NCI-H2029 treated with DMSO at 0.1 percent for 48 hours (cell line): ENCODE data around the gene FGF12.
"Not testable (repeated sequence)": the region's sequence is repeated elsewhere in the genome, so short reads cannot be mapped to it uniquely, and the experiment has no call there.

ENCODE experiments used
- DNase-seq: peaks from one replicate; lab custom pipeline; 2025; lab: John Stamatoyannopoulos, UW

The FGF12 gene

DNA sequence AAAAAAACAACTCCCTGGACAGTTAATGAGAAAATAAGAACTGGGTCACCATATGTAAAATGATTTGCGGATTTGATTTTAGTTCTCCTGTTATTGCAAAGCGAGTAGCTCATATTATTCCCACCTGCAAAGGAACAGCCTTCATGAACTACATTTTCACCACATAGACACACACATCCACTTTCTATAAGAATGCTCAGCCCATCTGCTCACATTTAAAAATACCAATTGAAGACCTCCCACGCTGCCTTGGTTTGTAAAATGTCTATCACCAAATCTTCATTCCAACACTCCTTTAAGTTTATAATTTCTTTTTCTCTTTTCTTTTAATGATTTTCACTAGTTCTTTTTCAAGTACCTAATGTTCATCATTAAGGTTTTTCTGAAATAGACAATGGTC, 148.6 kb downstream of the FGF12 start:
- no peak for DNase-seq

DNA sequence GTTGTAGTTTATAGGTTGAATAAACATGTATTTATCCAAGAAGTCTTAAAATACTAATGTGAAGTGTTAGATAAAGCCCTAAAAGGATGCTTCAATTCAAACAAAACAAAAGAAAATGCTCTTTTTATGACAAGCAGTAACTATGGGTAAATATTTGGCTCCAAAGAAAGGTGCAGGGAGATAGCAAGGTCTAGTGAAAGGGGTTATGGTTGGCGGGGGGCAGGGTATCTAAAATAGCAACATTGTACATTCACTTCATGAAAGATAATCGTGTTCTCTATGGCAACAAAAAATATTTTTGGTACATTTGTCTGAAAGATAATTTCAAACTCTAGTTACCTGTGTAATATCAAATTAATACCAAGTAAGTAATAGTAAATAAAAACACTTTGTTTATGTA, 149.5 kb downstream of the FGF12 start:
- DNase-seq = no peak

DNA sequence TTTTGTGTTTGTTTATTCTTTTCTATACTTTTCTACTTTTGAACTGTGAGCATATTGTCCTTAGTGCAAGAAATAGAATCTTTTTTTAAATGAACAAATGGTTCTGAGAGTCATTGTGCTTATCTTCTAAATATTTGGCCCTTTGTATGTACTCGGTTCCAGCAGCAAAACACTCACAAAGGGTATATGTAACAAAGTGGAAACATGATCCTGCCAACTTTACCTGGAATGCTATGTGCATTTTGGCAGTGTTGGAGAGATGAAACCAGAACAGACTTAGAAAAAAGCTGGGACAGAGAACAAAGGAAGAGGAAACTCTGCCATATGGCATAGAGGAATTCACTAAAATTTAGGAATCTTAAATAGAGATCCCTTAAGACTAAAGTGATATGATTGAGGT, 150.1 kb downstream of the FGF12 start:
- peak; percentile 56 for DNase-seq

DNA sequence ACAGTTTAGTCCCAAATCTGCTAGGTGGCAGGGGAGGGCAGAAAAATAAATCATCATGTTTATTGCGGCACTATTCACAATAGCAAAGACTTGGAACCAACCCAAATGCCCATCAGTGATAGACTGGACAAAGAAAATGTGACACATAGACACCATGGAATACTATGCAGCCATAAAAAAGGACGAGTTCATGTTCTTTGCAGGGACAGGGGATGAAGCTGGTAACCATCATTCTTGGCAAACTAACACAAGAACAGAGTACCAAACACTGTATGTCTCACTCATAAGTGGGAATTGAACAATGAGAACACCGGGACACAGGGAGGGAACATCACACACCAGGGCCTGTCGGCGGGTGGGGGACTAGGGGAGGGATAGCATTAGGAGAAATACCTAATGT, 150.6 kb downstream of the FGF12 start:
- DNase-seq = not testable (repeated sequence)

DNA sequence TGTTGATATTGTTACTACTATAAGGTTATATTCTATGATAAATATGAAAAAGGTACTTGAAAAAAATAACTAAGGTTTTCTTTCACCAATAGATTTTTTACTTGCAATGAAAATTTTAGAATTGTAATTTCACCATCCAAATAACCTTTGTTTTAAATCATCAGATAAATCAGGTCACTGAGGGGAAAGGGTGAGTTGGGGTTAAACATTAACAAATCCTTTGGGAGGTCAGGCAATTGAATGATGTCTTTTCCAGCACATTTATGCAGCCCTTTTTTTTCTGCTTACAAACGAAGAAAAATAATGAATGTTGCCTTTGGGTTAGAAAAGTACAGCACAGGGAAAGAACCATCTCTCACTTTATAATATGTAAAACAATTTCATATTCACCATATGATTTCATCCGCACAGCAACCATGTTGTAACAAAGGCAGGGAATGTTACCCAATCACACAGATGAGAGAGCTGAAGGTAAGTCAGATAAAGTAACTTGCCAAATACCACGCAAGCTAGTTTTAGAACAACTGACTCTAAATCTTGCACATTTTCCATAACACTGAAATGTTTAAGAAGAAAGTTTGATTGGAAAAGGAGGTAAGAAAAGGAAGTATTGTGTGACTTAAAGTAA, 151.3 kb downstream of the FGF12 start:
- no peak for DNase-seq

DNA sequence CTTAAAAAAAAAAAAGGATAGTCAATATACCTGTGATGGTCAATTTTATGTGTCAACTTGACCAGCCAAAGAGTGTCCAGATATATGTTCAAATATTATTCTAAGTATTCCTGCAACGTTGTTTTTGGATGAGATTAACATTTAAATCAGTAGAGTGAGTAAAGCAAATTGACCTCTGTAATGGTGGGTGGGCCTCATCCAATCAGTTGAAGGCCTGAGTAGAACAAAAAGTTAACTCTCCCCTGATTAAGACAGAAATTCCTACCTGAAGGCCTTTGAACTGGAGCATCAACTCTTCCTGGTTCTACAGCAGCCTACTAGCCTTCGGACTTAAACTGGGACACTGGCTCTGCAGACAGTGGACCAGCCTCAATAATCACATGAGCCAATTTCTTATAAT, 154.1 kb downstream of the FGF12 start:
- DNase-seq = no peak

DNA sequence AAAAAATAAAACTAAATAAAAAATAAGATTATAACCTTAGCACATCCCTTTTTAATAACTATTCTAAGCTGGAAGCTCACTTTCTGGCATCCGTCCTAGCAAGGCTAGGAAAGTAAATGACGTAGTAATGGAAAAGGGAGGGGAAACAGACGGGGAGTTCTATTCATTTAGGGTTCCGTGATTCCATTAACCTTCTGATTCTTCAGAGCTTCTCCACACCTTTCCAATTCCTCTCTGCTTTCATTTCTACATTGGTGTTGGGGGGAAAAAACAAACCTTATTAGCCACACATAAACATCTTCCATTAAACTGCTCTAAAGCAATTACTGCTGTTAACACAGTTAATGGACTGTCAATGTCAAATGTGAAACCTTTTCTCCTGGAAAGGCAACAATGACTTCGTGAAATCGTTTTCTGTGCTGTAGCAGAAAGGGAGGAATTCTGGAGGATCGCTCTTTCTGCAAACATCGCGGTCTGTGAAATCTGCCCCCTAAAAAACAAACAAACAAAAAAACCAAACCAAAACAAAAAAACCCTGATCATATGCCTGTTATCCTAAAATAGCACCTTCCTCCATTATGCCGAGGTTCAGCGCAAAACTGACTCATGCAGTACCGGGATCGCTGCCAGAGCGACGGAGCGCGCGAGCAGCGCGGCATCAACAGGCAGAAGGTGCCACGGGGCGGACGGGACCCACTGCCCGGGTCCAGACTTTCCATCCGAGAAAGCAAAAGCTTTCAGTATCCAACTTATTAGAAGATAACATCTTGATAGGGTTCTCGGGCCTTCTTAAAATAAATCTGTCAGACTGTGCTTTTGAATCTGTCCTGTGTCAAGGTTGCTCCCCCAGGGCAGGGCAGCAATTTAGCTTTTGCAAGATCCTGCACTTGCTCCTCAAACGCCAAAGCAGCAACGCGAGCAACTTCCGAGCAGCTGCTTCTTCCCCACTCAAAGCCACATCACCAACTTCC, 156.2 kb downstream of the FGF12 start:
- peak; percentile 61 for DNase-seq

DNA sequence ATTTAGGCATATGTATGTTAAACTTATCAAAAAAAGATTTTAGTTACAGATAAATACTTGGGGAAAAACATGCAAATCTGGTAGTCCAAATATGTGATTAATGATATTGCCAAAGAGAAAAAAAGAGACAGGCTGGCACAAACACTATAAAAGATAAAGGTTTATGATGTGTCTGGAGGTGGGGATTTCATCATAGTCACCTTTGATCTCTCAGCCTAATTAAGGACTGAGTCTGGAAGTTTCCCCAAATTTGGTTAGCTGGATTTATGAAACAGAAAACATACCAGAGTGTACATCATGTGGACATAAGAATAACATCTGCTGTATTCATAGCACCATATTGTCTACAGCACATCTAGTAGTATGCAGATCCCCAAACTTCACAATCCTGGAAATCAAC, 157.0 kb downstream of the FGF12 start:
- no peak for DNase-seq

DNA sequence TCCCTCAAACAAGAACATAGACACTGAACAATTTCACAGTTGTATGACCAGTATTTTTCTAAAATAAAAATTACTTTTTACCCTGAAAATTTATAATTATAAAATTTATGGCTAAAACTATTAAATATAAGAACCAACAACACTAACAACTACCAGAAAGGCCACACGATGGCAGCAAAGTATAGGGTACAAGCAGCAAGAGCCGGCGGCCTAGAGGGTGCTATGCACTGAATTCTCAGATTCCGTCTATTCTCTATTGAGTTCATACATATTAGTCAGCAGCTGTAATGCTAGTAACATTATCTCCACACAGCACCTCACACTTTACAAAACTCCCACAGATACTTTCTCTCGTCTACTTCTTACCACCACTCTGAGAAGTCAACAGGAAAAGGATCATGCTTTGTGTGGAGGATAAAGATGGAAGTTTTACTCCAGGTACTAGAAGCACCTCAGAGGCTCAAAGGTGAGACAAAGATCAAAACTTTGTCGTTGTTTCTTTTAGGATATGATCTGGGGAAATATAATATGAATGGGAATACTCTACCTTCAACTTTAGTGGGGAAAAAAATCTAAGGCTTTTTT, 160.5 kb downstream of the FGF12 start:
- peak; percentile 77 for DNase-seq

DNA sequence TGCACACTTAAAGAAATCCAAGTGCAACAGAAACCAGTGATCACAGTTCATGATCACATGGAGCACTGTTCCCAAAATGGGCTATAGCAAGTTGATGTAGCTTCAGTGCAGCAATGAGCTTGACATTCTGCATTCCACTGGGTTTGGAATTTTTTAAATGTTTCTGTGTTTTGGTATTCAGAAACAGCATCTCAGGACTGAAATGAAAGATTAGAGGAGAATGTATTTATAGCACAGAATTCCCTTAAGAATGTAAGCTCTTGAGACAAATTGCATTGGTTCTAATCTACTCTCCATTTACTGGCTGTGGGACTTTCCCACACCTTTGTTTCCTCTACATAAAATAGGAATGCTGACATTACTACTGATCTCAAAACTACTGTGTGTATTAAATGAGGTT, 162.7 kb downstream of the FGF12 start:
- DNase-seq = no peak

DNA sequence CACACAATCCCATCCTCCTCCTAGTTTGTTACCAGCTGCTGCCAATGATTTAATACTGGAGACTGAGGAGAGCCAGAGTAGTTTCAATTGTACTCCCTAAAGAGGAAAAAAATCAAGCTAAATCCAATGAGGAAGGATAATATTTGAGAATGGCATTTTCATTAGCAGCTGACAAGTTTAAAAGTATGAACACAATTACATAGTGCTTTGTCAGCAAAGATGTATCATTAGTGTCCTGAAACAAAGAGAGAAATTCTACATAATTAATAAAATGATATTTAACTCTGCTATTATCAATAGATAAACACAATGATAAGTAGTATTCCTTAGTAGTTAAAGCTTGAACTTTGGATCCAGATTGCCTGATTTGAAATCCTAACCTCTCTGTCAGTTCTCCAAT, 163.9 kb downstream of the FGF12 start:
- DNase-seq = no peak

DNA sequence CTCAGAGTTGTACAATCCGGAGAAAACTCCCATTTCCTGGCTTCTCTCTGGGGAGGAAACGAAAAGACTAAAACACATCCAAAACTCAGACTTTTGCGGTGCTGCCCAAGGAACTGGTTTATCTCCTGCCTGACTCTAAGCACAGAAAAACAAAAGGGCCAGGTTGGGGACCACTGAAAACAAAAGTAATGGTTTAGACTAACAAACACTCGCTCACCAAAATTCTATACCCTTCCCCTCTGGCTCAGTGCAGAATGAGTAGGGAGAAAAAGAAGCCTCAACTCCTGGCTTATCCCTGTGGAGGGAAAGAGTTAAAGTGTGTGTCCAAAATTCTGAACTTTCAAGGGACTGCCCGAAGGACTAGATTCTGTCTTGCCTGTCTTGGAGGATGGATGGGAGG, 173.6 kb downstream of the FGF12 start:
- DNase-seq = no peak

DNA sequence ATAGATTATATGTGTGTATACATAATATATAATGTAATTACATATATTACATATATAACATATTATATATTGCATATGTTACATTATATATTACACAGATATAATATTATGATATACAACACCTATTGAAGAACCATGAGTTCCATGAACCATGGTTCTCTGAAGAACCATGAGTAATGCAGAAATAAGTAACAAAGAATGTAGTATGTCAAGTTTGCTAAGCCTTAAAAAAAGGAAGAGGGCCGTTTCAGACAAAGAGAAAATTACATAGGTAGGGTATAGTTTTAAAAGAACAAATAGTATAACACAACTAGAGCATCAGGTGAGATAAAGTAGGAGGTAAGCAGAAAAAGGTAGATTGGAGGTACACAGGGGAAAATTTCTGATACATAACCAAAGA, 177.0 kb downstream of the FGF12 start:
- DNase-seq = no peak

DNA sequence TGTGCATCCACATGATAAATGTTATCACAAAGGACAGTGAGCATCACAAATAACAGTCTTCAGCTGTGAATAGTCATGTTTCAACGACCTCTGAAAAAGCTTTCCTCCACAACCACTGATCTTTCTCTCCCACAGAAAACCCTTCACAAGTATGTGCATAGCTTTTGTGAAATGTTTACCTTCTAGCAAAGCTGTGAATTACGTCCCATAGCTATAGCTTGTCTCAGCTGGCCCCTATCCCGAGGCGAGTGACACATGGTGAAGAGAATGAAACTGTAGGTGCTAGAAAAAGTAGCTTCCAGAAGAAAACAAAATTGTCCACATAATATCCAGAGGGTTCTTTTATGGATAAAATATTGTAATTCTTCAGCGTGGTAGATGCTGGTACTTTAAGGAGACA, 182.0 kb downstream of the FGF12 start:
- DNase-seq = no peak

DNA sequence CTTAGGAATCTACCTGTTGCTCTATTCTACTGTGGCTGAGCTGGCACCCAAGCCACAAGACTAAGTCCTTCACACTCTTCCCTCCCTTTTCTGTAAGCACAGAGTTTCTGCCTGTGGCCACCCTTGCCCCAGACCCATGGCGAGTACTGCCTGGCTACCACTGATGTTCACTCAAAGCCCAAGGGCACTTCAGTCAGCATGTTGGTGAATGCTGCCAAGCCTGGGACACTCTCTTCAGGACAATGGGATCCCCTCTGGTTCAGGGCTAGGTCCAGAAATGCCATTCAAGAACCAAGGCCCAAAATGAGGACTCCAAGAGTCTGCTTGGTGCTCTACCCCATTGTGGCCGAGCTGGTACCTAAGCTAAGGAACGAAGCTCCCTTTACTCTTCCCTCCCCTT, 184.2 kb downstream of the FGF12 start:
- DNase-seq = no peak

DNA sequence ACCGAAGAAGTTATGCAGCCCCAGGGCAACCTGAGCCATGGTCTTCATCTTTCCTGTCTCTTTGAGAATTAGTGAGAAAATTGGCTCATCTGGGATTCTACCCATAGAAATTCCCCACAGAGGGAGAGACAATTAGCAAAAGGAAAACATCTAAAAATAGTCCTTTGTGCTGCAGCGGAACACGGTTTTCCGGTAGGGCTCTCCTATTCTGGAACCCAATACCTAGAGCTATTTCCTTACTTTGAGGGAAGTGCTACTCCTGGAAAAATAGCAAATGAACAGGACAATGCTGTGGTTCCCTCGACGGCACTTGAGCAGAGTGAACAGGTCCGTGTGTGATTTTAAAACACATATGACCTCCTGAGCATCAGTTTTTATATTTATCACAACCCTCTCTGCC, 210.5 kb downstream of the FGF12 start:
- DNase-seq = no peak

DNA sequence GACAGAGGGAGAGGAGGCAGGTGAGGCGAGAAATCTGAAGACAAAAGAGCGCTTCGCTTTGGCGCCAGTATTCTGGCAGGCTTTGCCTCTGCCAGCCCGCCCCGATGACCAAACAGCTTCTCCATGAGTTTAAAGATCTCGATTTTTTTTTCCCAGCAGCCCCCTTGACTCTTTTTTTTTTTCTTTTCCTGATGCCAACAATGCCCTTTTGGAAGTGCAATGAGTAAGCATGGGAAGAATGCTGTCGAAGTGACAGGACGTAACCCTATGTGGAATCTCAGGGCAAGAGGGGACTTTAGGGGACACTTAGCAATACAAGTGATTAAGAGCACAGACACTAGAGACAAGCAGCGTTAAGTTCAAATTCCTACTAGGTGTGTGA, 211.7 kb downstream of the FGF12 start:
- DNase-seq = no peak

DNA sequence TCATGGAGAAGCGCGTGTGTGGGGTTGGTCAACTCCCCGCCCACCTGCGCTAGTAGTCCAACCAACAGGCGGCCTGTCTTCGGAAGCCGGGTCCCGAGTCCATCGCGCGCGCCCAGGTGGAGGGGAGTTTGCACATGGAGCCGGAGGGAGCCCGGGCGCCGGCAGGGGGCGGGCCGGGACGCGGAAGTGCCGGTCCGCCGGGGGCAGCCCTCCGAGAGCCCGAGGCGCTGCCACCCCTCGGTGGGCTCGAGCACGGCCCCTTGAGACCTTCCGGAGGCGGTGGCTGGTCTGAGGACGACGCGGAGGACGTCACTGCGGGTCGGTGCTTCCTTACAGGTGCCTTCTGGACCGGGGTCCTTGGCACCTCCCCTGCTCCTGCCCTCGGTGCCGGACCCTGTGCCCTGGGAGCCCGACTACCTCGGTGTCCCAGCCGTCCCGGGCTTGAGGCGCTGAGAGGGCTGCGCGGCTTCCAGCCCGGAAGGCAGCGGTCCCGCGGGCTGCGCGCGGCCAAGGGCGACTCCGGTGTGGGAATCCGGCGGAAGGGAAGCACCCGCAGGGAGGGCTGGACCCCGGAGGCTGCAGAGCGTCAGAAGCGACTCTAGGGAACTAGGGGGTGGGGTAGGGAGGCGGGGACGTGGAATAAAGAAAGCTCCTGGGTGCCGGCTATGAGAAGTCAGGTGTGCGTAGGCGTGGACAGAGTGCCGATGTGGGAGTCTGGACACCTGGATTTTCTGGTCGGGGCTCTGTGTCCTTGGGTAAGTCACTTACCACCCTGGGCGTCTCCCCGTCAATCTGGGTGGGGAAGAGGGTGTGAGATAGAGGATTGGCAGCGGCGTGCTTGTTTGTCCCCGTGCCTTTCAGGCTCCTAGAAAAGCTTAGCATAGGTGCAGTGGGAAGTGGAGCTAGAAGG, 212.3 kb downstream of the FGF12 start:
- peak; percentile 71 for DNase-seq

DNA sequence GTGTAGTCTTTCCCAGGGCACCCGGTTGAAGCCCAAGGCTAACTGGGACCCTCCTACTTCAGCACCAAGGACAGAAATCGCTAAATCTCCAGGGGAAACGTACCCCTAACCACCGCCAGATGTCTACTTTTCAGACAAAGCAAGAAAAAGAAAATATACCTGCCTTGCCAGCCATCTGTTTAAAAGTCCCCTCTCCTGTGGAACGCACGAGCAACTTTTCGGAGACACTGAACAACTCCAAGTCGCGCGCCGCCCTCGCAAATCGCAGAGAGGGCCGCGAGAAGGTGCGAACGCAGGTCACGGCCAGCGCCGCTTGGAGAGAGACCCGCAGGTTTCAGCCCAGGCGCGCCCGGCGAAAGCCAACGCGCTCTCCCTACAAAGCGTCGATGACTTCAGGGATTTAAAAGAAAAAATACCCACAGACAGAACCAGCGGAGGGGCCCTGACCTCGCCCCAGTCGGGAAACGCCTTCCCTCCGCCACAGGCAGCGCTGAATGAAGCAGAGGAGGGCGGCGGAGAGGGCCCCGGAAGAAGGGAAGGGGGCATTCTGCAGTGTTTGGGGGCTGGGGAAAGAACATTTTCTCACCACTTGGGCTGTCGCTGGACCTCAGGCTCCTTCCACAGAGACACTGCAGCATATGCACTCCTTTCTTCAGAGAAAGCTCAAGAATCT, 213.1 kb downstream of the FGF12 start:
- no peak for DNase-seq

DNA sequence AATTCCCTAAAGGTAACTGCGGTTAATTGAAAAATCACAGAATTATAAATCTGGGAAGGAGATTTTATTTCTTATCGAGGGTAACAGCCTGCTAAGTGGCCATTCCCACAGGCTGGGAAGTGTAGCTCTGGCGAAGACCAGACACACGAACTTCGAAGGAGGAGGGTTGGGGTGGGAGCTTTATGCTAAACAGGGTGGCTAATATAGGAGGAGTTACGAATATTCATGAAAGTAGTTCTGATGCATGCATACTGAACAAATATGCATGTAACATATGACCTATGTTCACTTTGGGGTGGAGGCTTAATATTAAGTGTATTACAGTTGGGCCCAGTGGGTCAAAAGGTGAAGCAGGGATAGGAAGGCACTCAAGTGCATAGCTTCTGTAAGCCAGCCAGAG, 221.6 kb downstream of the FGF12 start:
- DNase-seq = no peak

DNA sequence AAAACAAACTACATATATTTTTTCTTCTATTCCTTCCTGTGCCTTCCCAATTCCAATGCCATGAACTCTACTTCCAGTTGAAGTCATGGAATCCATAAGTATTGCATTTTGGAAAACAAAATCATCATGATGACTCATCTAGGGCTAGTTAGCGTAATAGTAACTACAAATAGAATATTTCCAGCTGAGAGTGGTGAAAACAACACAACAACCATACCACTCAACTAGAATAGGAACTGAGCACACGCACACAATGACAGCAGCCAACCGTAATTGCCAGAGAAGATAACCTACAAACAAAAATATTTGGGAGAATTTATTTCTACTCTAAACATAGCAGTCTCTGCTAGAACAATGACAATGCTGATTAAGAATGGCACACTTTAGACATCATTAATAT, 225.9 kb downstream of the FGF12 start:
- no peak for DNase-seq
